Neural cell (in vitro differentiated cells): ENCODE data around the gene CENPX. TPM values are rescaled to one million over a fixed set of nuclear protein-coding genes. Genes with fewer than 3 reads are reported as not detected.

ENCODE experiments used
- H2AFZ ChIP-seq: fragments of 200-600, 300-800 bp; sonication (generic), shearing (Covaris generic); 2 replicates; pipeline ENCODE4 v1.6.0; 2014; ENCODE audit warnings: low read depth, mild to moderate bottlenecking, antibody characterized with exemption, low read length, moderate library complexity
- H3F3A ChIP-seq: fragments of 200-600 bp; shearing (Covaris generic); 2 replicates; pipeline ENCODE4 v1.6.1; 2016; ENCODE audit warnings: mild to moderate bottlenecking, moderate library complexity, mixed read lengths, antibody characterized with exemption, low read length; ENCODE audit not compliant: insufficient read depth, poor library complexity, severe bottlenecking
- H3K27ac ChIP-seq: fragments of 200-600, 300-800 bp; sonication (generic), shearing (Covaris generic); 2 replicates; pipeline ENCODE4 v1.5.1; 2014; ENCODE audit warnings: mild to moderate bottlenecking, low read length, moderate library complexity
- H3K27me3 ChIP-seq: fragments of 300-800, 200-600 bp; sonication (generic), shearing (Covaris generic); 2 replicates; pipeline ENCODE4 v1.6.0; 2014; ENCODE audit warnings: mild to moderate bottlenecking, low read depth, low read length, moderate library complexity; ENCODE audit not compliant: insufficient read depth
- H3K36me3 ChIP-seq: fragments of 300-800, 200-600 bp; sonication (generic), shearing (Covaris generic); 2 replicates; pipeline ENCODE4 v1.5.1; 2014; ENCODE audit warnings: mild to moderate bottlenecking, antibody characterized with exemption, low read length, moderate library complexity; ENCODE audit not compliant: insufficient read depth
- H3K4me2 ChIP-seq: fragments of 300-800, 200-600 bp; sonication (generic), shearing (Covaris generic); 2 replicates; pipeline ENCODE4 v1.6.0; 2014; ENCODE audit warnings: mild to moderate bottlenecking, low read length
- H3K4me3 ChIP-seq: fragments of 300-800, 200-600 bp; sonication (generic), shearing (Covaris generic); 2 replicates; pipeline ENCODE4 v1.5.1; 2014; ENCODE audit warnings: mild to moderate bottlenecking, low read length, moderate library complexity
- H3K79me2 ChIP-seq: fragments of 200-600 bp; shearing (Covaris generic); replicated peaks from 2 replicates; pipeline ENCODE4 v1.6.0; 2014; ENCODE audit warnings: mild to moderate bottlenecking, low read length, moderate library complexity; ENCODE audit not compliant: insufficient read depth
- H3K9ac ChIP-seq: fragments of 300-800, 200-600 bp; sonication (generic), shearing (Covaris generic); 2 replicates; pipeline ENCODE4 v1.6.1; 2016; ENCODE audit warnings: mild to moderate bottlenecking, low read length, mixed read lengths
- H3K9me2 ChIP-seq: fragments of 200-600 bp; shearing (Covaris generic); 2 replicates; pipeline ENCODE4 v1.6.1; 2016; ENCODE audit warnings: mild to moderate bottlenecking, low read length, mixed read lengths; ENCODE audit not compliant: insufficient read depth
- H3K9me3 ChIP-seq: fragments of 200-600, 300-800 bp; sonication (generic), shearing (Covaris generic); 2 replicates; pipeline ENCODE4 v1.6.1; 2016; ENCODE audit warnings: mild to moderate bottlenecking, mixed run types, low read length, moderate library complexity, mixed read lengths
- H4K20me1 ChIP-seq: fragments of 200-600 bp; shearing (Covaris generic); 2 replicates; pipeline ENCODE4 v1.6.1; 2016; ENCODE audit warnings: mild to moderate bottlenecking, mixed run types; ENCODE audit not compliant: insufficient read depth
- EP300 ChIP-seq: fragments of 450-650 bp; conservative IDR thresholded peaks from 2 replicates; pipeline ENCODE4 v1.6.1; 2014; ENCODE audit warnings: antibody characterized with exemption, mild to moderate bottlenecking, moderate library complexity; ENCODE audit not compliant: poor library complexity, severe bottlenecking
- EZH2 ChIP-seq: fragments of 200-600, 300-800 bp; shearing (Covaris generic), sonication (generic); IDR thresholded peaks from 2 replicates; pipeline ENCODE4 v1.6.1; 2014; ENCODE audit warnings: antibody characterized with exemption, low read length, borderline replicate concordance, mild to moderate bottlenecking; ENCODE audit not compliant: insufficient read depth, poor library complexity, severe bottlenecking
- MXI1 ChIP-seq: fragments of 450-650 bp; conservative IDR thresholded peaks from 2 replicates; pipeline ENCODE4 v1.6.1; 2014; ENCODE audit warnings: antibody characterized with exemption, mild to moderate bottlenecking; ENCODE audit not compliant: poor library complexity, severe bottlenecking
- POLR2AphosphoS5 ChIP-seq: IDR thresholded peaks from 2 replicates; pipeline ENCODE4 v1.6.1; 2012
- RAD21 ChIP-seq: fragments of 450-650 bp; conservative IDR thresholded peaks from 2 replicates; pipeline ENCODE4 v1.6.1; 2014; ENCODE audit warnings: antibody characterized with exemption, mild to moderate bottlenecking, moderate library complexity
- SMC3 ChIP-seq: fragments of 450-650 bp; conservative IDR thresholded peaks from 2 replicates; pipeline ENCODE4 v1.6.1; 2014; ENCODE audit warnings: antibody characterized with exemption, mild to moderate bottlenecking, moderate library complexity; ENCODE audit not compliant: poor library complexity
- TAF1 ChIP-seq: IDR thresholded peaks from 2 replicates; pipeline ENCODE4 v1.6.1; 2012; ENCODE audit warnings: low read depth
- polyA plus RNA-seq: library from polyadenylated mRNA; depleted of rRNA; stranded (reverse); fragments of >200 nt; gene quantifications from 2 replicates; pipeline ENCODE4 v1.2.3, GENCODE V29; 2014
- TF ChIP-seq, protein P1 (sequence below): fragments of 450-650 bp; IDR thresholded peaks from 2 replicates; pipeline ENCODE4 v1.5.1; 2014; ENCODE audit warnings: antibody characterized with exemption, mild to moderate bottlenecking, moderate library complexity; ENCODE audit not compliant: poor library complexity, severe bottlenecking
- TF ChIP-seq, protein P2 (sequence below): IDR thresholded peaks from 2 replicates; pipeline ENCODE4 v1.6.1; 2012; ENCODE audit warnings: borderline replicate concordance

The CENPX gene
- polyA plus RNA-seq, 1 donor from 2014 or later: 205 TPM

DNA sequence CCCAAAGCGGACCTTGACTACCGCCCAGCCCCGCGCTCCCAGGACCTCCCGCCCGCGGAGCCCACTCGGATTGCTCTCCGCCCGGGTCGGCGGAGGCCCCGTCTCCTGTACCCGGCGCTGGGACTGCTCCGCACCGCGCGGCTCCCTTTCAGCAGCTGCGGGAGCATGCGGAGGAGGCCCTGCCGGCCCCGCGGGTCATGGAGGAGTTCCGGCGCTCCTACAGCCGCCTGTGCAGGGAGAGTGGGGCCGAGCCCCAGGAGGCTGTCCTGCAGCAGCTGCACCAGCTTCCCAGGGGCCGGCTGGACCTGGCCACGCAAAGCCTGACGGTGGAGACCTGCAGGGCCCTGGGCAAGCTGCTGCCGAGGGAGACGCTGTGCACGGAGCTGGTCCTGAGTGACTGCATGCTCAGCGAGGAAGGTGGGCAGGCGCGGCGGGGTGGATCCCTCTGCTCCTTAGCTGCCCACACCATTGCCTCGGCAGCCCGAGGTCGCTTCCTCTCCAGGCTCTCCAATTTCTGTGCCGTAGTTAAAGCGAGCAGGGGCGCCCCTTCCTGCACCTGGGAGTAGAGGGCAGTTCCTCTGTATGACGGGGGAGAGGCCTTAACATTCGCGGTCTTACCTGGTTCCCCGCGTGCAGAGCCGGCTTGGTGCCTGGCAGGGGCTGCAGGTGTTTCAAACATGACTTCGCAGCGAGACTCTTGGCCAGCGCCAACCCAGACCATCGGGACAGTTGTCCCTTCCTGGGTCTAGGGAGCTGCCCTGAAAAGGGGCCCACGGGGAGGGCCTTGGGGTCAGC, 966 bp upstream of the CENPX start:
- Histone ChIP-seq H3K27me3 (no peaks in the 10 kb centered on the region), H4K20me1 (no peaks in the 10 kb centered on the region), H3K27ac (peak overlapping the region; percentile 45), H3K9me3 (no peaks in the 10 kb centered on the region), H3K9ac (peak overlapping the region; percentile 74), H3K4me3 (peak overlapping the region; percentile 96), H3K4me2 (peak overlapping the region; percentile 84), H3F3A (no peaks in the 10 kb centered on the region), H3K36me3 (no peaks in the 10 kb centered on the region), H3K79me2 (peaks cover 11% of the 10 kb centered on the region), H3K9me2 (no peaks in the 10 kb centered on the region), H2AFZ (no peak overlapping the region)
- TF ChIP-seq SMC3 (peak; percentile 24), MXI1 (peak; percentile 66), EP300 (no peak), TAF1 (no peak), EZH2 (no peak), POLR2AphosphoS5 (peak; percentile 5)

DNA sequence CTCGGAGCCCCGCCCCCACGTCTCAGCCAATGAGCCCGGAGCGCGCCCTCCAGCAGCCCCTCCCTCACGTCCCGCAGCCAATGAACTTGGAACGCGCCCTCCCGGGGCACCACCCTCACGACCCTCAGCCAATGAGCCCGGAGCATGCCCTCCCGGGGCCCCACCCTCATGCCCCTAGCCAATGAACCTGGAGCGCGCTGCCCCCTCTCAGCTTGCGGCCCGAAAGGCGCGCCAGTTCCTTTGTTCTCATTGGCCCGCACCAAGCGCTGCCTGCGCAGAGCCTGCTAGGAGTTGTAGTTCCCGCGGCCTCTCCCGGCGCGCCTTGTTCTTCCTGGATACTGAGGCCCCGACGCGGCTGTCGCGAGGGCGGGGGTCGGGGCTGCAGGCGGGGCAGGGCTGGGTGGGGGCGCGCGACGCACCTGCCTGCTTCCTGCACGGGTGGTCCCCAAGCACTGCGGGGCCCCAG, 336 bp upstream of the CENPX start, which contains the start of gene LRRC45:
Gene LRRC45 (plus strand): TSS at position 325 of the 466 bp plus-strand sequence. CDS start 339 bp downstream, outside the sequence.
- Histone ChIP-seq H3K9me2 (no peaks in the 10 kb centered on the region), H3K9ac (peak within 1 kb of the TSS; percentile 77), H3K4me3 (peak within 1 kb of the TSS; percentile 96), H3K9me3 (no peaks in the 10 kb centered on the region), H3K4me2 (peak within 1 kb of the TSS; percentile 84), H2AFZ (peak within 1 kb of the TSS; percentile 28), H3K36me3 (no peaks in the 10 kb centered on the region), H3F3A (no peaks in the 10 kb centered on the region), H3K27ac (peak within 1 kb of the TSS; percentile 52), H3K27me3 (no peaks in the 10 kb centered on the region), H4K20me1 (no peaks in the 10 kb centered on the region), H3K79me2 (peaks cover 11% of the 10 kb centered on the region)
- TF ChIP-seq TAF1 (no peak), MXI1 (no peak), POLR2AphosphoS5 (peak; percentile 48)

DNA sequence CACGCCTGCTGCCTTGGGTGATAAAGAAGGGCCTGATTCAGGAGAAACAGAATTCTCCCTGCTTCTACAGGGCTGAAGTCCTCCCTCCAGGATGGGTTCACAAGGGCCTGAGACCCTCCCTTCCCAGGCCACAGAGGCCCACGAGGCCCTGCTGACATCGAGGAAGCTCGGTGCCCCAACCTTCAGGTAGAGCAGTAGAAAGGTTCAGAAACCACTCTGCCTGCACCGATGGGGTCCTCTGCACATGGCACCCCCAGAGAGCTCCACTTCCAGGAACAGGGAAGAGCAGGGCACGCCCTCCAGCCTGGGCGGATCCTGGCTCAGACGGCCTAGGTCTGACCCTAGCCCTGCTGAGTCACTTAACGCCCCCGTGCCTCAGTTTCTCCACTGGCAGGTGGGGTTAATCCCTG, 773 bp downstream of the CENPX start:
- no peak overlapping the region for H2AFZ ChIP-seq
- H3F3A ChIP-seq: no peaks in the 10 kb centered on the region
- H3K9me2 ChIP-seq: no peaks in the 10 kb centered on the region
- peaks cover 11% of the 10 kb centered on the region for H3K79me2 ChIP-seq
- H3K27ac ChIP-seq: no peak overlapping the region
- no peaks in the 10 kb centered on the region for H3K9me3 ChIP-seq
- peak overlapping the region; percentile 62 for H3K4me2 ChIP-seq
- H3K4me3 ChIP-seq: peak overlapping the region; percentile 96
- no peaks in the 10 kb centered on the region for H3K36me3 ChIP-seq
- H3K9ac ChIP-seq: peak overlapping the region; percentile 77
- no peaks in the 10 kb centered on the region for H3K27me3 ChIP-seq
- H4K20me1 ChIP-seq: no peaks in the 10 kb centered on the region
- TF ChIP-seq POLR2AphosphoS5: no peak
- no peak for TF ChIP-seq MXI1
- TF ChIP-seq SMC3: no peak
- TF ChIP-seq RAD21: no peak
- no peak for TF ChIP-seq EP300
- no peak for TF ChIP-seq EZH2
- TF ChIP-seq, protein P1, sequence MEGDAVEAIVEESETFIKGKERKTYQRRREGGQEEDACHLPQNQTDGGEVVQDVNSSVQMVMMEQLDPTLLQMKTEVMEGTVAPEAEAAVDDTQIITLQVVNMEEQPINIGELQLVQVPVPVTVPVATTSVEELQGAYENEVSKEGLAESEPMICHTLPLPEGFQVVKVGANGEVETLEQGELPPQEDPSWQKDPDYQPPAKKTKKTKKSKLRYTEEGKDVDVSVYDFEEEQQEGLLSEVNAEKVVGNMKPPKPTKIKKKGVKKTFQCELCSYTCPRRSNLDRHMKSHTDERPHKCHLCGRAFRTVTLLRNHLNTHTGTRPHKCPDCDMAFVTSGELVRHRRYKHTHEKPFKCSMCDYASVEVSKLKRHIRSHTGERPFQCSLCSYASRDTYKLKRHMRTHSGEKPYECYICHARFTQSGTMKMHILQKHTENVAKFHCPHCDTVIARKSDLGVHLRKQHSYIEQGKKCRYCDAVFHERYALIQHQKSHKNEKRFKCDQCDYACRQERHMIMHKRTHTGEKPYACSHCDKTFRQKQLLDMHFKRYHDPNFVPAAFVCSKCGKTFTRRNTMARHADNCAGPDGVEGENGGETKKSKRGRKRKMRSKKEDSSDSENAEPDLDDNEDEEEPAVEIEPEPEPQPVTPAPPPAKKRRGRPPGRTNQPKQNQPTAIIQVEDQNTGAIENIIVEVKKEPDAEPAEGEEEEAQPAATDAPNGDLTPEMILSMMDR: no peak
- TF ChIP-seq TAF1: no peak
- TF ChIP-seq, protein P2, sequence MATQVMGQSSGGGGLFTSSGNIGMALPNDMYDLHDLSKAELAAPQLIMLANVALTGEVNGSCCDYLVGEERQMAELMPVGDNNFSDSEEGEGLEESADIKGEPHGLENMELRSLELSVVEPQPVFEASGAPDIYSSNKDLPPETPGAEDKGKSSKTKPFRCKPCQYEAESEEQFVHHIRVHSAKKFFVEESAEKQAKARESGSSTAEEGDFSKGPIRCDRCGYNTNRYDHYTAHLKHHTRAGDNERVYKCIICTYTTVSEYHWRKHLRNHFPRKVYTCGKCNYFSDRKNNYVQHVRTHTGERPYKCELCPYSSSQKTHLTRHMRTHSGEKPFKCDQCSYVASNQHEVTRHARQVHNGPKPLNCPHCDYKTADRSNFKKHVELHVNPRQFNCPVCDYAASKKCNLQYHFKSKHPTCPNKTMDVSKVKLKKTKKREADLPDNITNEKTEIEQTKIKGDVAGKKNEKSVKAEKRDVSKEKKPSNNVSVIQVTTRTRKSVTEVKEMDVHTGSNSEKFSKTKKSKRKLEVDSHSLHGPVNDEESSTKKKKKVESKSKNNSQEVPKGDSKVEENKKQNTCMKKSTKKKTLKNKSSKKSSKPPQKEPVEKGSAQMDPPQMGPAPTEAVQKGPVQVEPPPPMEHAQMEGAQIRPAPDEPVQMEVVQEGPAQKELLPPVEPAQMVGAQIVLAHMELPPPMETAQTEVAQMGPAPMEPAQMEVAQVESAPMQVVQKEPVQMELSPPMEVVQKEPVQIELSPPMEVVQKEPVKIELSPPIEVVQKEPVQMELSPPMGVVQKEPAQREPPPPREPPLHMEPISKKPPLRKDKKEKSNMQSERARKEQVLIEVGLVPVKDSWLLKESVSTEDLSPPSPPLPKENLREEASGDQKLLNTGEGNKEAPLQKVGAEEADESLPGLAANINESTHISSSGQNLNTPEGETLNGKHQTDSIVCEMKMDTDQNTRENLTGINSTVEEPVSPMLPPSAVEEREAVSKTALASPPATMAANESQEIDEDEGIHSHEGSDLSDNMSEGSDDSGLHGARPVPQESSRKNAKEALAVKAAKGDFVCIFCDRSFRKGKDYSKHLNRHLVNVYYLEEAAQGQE: no peak
